ENCODE results near the gene MTHFS. TPM values are rescaled to one million over a fixed set of nuclear protein-coding genes. Genes with fewer than 3 reads are reported as not detected.

The MTHFS gene
- polyA plus RNA-seq, 4 donors, result 72.6 to 221 (median 137) TPM

GRCh38 chr15:79898369-79898768 lies 1.6 kb upstream of the MTHFS start:
- WGBS, 3 donors, result 92 to 97% (median 92%) methylated on average over 4 of the region's 4 CpGs
- no peaks in the 10 kb centered on the region for H3K9me3 ChIP-seq (ENCODE audit: control insufficient read depth in 2 of 2, insufficient read depth in 1 of 2, low read depth in 1 of 2, low read length in 1 of 2)
- H3K4me3 ChIP-seq (ENCODE audit: low read depth in 1 of 3, low read length in 3 of 3), result no peak overlapping the region
- no peaks in the 10 kb centered on the region for H3K36me3 ChIP-seq (ENCODE audit: control insufficient read depth in 3 of 3, insufficient read depth in 2 of 3, low read depth in 1 of 3, low read length in 3 of 3)
- FAIRE-seq (no peak), DNase-seq (no peak)
- H3K27ac ChIP-seq (ENCODE audit: low read depth in 1 of 3, low read length in 2 of 3), result peak overlapping the region in 1 of 3 donors; percentile 71
- H3K4me1 ChIP-seq (ENCODE audit: control insufficient read depth in 3 of 3, insufficient read depth in 2 of 3, low read depth in 1 of 3, low read length in 2 of 3), result peaks cover 0 to 6% (median 0%) of the 10 kb centered on the region in 3 donors
- H3K27me3 ChIP-seq (ENCODE audit: control insufficient read depth in 3 of 3, insufficient read depth in 3 of 3, low read length in 3 of 3), result no peaks in the 10 kb centered on the region

DNA sequence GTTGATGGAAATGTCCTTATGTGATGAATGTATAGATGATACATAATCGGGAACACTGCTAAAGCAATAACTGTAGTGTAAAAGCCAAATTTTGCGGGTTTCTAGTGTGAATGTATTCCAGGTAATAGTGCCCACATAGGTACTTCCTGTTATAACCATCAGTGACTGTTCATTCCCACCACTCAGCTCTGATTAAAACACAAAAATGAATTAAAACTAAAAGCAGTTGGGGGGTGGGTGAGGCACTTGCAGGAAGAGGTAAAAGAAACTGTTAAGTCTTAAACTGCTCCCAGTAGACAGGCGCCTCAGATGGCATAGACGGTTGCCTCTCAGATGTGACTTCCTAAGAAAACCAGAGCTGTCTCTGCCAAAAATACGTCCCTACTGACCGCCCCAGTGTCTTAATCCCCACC lies 893 bp upstream of the MTHFS start:
- WGBS, 3 donors, result 68 to 74% (median 70%) methylated on average over 6 of the region's 6 CpGs
- peak overlapping the region in 1 of 3 donors; percentile 75 for H3K4me3 ChIP-seq (ENCODE audit: low read depth in 1 of 3, low read length in 3 of 3)
- no peak for FAIRE-seq

GRCh38 chr15:79897380-79897678 lies 515 bp upstream of the MTHFS start:
- no peaks in the 10 kb centered on the region for H3K27me3 ChIP-seq (ENCODE audit: control insufficient read depth in 3 of 3, insufficient read depth in 3 of 3, low read length in 3 of 3)
- peaks cover 0 to 6% (median 0%) of the 10 kb centered on the region in 3 donors for H3K4me1 ChIP-seq (ENCODE audit: control insufficient read depth in 3 of 3, insufficient read depth in 2 of 3, low read depth in 1 of 3, low read length in 2 of 3)
- H3K27ac ChIP-seq (ENCODE audit: low read depth in 1 of 3, low read length in 2 of 3), result peak overlapping the region; percentile 85 to 99 (median 92)
- FAIRE-seq, result no peak
- peak overlapping the region; percentile 58 to 87 (median 75) for H3K4me3 ChIP-seq (ENCODE audit: low read depth in 1 of 3, low read length in 3 of 3)
- no peak for DNase-seq
- 1 to 12% (median 2%) methylated on average over 8 of the region's 8 CpGs for WGBS, 3 donors
- no peaks in the 10 kb centered on the region for H3K9me3 ChIP-seq (ENCODE audit: control insufficient read depth in 2 of 2, insufficient read depth in 1 of 2, low read depth in 1 of 2, low read length in 1 of 2)
- peaks cover 0 to 9% (median 0%) of the 10 kb centered on the region in 3 donors for H3K36me3 ChIP-seq (ENCODE audit: control insufficient read depth in 3 of 3, insufficient read depth in 2 of 3, low read depth in 1 of 3, low read length in 3 of 3)

More for the DNA sequence above, 893 bp upstream of the MTHFS start:
- DNase-seq, result peak in 1 of 2 donors; percentile 27
- Histone ChIP-seq H3K36me3 (ENCODE audit: control insufficient read depth in 3 of 3, insufficient read depth in 2 of 3, low read depth in 1 of 3, low read length in 3 of 3) (peaks cover 0 to 6% (median 0%) of the 10 kb centered on the region in 3 donors), H3K27ac (ENCODE audit: low read depth in 1 of 3, low read length in 2 of 3) (peak overlapping the region; percentile 85 to 99 (median 92)), H3K9me3 (ENCODE audit: control insufficient read depth in 2 of 2, insufficient read depth in 1 of 2, low read depth in 1 of 2, low read length in 1 of 2) (no peaks in the 10 kb centered on the region), H3K27me3 (ENCODE audit: control insufficient read depth in 3 of 3, insufficient read depth in 3 of 3, low read length in 3 of 3) (no peaks in the 10 kb centered on the region), H3K4me1 (ENCODE audit: control insufficient read depth in 3 of 3, insufficient read depth in 2 of 3, low read depth in 1 of 3, low read length in 2 of 3) (peaks cover 0 to 6% (median 0%) of the 10 kb centered on the region in 3 donors)

DNA sequence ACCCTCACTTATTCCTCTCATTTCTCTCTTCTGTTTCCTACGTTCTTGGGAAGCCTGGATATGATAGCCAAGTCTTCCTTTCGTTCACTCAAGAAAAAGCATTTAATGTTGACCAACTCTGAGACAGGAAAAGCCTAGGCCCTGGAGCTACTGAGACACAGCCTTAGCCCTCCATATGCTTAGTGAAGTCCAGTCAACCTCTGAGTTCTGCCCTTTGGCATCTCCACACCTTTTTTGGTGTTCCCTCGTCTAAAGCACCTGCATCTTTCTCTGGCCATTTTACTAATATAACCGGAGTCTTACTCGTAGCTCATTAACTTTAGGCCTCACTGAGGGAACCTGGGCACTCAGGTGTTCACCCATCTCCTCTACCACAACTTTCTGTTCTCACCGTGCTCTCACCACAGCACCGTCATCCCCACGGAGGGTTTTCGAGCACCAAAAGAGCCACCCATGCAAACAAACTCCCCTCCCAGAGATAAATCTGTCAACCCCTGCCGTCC lies 632 bp downstream of the MTHFS start:
- Histone ChIP-seq H3K27me3 (ENCODE audit: control insufficient read depth in 3 of 3, insufficient read depth in 3 of 3, low read length in 3 of 3) (no peaks in the 10 kb centered on the region), H3K36me3 (ENCODE audit: control insufficient read depth in 3 of 3, insufficient read depth in 2 of 3, low read depth in 1 of 3, low read length in 3 of 3) (peaks cover 0 to 11% (median 0%) of the 10 kb centered on the region in 3 donors), H3K4me3 (ENCODE audit: low read depth in 1 of 3, low read length in 3 of 3) (peak overlapping the region; percentile 33 to 87 (median 75)), H3K9me3 (ENCODE audit: control insufficient read depth in 2 of 2, insufficient read depth in 1 of 2, low read depth in 1 of 2, low read length in 1 of 2) (no peaks in the 10 kb centered on the region), H3K4me1 (ENCODE audit: control insufficient read depth in 3 of 3, insufficient read depth in 2 of 3, low read depth in 1 of 3, low read length in 2 of 3) (peaks cover 0 to 6% (median 0%) of the 10 kb centered on the region in 3 donors), H3K27ac (ENCODE audit: low read depth in 1 of 3, low read length in 2 of 3) (peak overlapping the region; percentile 92 to 99 (median 93))
- no peak for DNase-seq
- WGBS, 3 donors, result 5 to 10% (median 6%) methylated on average over 10 of the region's 10 CpGs
- FAIRE-seq, result no peak

GRCh38 chr15:79887054-79887930 lies 9.5 kb downstream of the MTHFS start:
- H3K36me3 ChIP-seq (ENCODE audit: control insufficient read depth in 3 of 3, insufficient read depth in 2 of 3, low read depth in 1 of 3, low read length in 3 of 3), result peaks cover 0 to 25% (median 14%) of the 10 kb centered on the region in 3 donors
- peak overlapping the region in 1 of 3 donors; percentile 53 for H3K27ac ChIP-seq (ENCODE audit: low read depth in 1 of 3, low read length in 2 of 3)

DNA sequence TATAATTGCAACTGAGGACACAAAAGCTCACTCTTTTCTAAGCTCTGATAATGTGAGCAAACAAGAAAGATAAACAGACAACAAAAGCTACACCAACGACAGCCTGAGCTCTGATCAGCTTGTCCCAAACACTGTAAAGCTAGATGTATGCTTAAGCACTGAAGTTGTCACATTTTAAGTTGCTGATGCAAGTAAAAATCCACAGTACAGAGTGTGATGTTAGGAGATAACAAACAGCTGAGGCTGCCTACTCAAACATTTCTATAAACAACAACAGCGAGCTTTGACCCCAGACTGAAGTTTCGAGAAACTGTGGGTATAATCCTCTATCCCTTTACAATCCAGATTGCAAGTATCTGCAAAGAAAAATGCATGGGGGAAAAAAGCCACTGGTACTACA lies 10.7 kb downstream of the MTHFS start:
- FAIRE-seq, result no peak

More at GRCh38 chr15:79887054-79887930, 9.5 kb downstream of the MTHFS start:
- 88 to 92% (median 90%) methylated on average over 10 of the region's 10 CpGs for WGBS, 3 donors
- Histone ChIP-seq H3K27me3 (ENCODE audit: control insufficient read depth in 3 of 3, insufficient read depth in 3 of 3, low read length in 3 of 3) (no peaks in the 10 kb centered on the region), H3K4me3 (ENCODE audit: low read depth in 1 of 3, low read length in 3 of 3) (no peak overlapping the region), H3K4me1 (ENCODE audit: control insufficient read depth in 3 of 3, insufficient read depth in 2 of 3, low read depth in 1 of 3, low read length in 2 of 3) (peaks cover 0 to 25% (median 2%) of the 10 kb centered on the region in 3 donors), H3K9me3 (ENCODE audit: control insufficient read depth in 2 of 2, insufficient read depth in 1 of 2, low read depth in 1 of 2, low read length in 1 of 2) (no peaks in the 10 kb centered on the region)
- no peak for FAIRE-seq
- DNase-seq, result no peak

DNA sequence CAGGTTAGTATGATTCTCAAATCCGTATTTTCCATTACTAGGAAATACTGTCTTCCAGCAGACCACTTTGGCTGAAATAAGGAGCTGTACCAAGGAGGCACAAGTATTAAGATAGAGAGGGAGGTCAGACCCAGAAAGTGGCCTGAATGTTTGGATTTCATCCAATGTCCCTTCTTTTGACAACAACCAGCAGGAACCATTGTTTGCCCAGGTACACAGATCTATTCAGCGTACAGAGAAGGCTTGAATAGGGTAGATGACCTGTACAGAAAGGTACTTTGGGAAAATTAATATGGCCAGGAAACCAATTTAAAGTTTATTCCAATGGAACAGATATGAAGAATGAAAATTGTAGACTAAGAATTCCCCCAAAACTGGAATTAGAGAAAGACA lies 12.6 kb downstream of the MTHFS start:
- FAIRE-seq (no peak), DNase-seq (no peak)
- WGBS, 3 donors, result 88 to 94% (median 92%) methylated on average over 2 of the region's 2 CpGs
- Histone ChIP-seq H3K9me3 (ENCODE audit: control insufficient read depth in 2 of 2, insufficient read depth in 1 of 2, low read depth in 1 of 2, low read length in 1 of 2) (peaks cover 0 to 2% of the 10 kb centered on the region in 2 donors), H3K4me3 (ENCODE audit: low read depth in 1 of 3, low read length in 3 of 3) (no peak overlapping the region), H3K27ac (ENCODE audit: low read depth in 1 of 3, low read length in 2 of 3) (peak overlapping the region in 1 of 3 donors; percentile 69), H3K36me3 (ENCODE audit: control insufficient read depth in 3 of 3, insufficient read depth in 2 of 3, low read depth in 1 of 3, low read length in 3 of 3) (peaks cover 0 to 29% (median 17%) of the 10 kb centered on the region in 3 donors), H3K27me3 (ENCODE audit: control insufficient read depth in 3 of 3, insufficient read depth in 3 of 3, low read length in 3 of 3) (no peaks in the 10 kb centered on the region), H3K4me1 (ENCODE audit: control insufficient read depth in 3 of 3, insufficient read depth in 2 of 3, low read depth in 1 of 3, low read length in 2 of 3) (peaks cover 0 to 25% (median 2%) of the 10 kb centered on the region in 3 donors)

More for the DNA sequence above, 10.7 kb downstream of the MTHFS start:
- H3K9me3 ChIP-seq (ENCODE audit: control insufficient read depth in 2 of 2, insufficient read depth in 1 of 2, low read depth in 1 of 2, low read length in 1 of 2), result no peaks in the 10 kb centered on the region
- H3K4me1 ChIP-seq (ENCODE audit: control insufficient read depth in 3 of 3, insufficient read depth in 2 of 3, low read depth in 1 of 3, low read length in 2 of 3), result peaks cover 0 to 25% (median 2%) of the 10 kb centered on the region in 3 donors
- 45 to 61% (median 56%) methylated on average over 3 of the region's 3 CpGs for WGBS, 3 donors
- no peaks in the 10 kb centered on the region for H3K27me3 ChIP-seq (ENCODE audit: control insufficient read depth in 3 of 3, insufficient read depth in 3 of 3, low read length in 3 of 3)
- peaks cover 0 to 26% (median 14%) of the 10 kb centered on the region in 3 donors for H3K36me3 ChIP-seq (ENCODE audit: control insufficient read depth in 3 of 3, insufficient read depth in 2 of 3, low read depth in 1 of 3, low read length in 3 of 3)
- DNase-seq, result peak; percentile 63 to 66
- H3K4me3 ChIP-seq (ENCODE audit: low read depth in 1 of 3, low read length in 3 of 3), result no peak overlapping the region
- H3K27ac ChIP-seq (ENCODE audit: low read depth in 1 of 3, low read length in 2 of 3), result peak overlapping the region in 1 of 3 donors; percentile 79

DNA sequence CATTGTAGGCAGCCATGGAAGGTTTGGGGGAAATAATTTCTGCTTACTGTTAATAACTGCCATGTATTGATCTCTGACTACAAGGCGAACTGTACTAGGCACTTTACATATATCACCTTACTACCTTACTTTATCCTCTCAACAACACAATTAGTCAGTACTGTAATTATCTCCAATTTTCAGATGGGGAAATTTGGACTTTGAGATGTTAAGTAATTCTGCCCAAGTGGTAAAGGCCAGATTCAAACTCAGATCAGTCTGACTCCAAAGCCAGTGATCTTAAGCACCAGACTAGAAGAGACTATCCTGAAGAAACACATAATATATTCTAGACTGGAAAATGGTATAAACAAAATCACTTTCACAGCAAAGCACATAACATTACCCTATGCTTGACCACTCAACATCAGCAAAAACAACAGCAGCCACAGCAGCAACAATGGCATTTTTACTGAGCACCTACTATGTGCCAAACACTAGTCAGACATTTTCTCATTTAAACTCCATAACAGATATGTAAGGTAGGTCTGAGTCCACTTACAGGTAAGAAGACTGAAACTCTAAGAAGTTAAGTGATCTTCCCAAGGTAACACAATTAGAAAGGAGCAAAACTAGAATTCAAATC lies 13.1 kb downstream of the MTHFS start:
- Histone ChIP-seq H3K36me3 (ENCODE audit: control insufficient read depth in 3 of 3, insufficient read depth in 2 of 3, low read depth in 1 of 3, low read length in 3 of 3) (peaks cover 0 to 29% (median 13%) of the 10 kb centered on the region in 3 donors), H3K4me1 (ENCODE audit: control insufficient read depth in 3 of 3, insufficient read depth in 2 of 3, low read depth in 1 of 3, low read length in 2 of 3) (peaks cover 0 to 25% (median 2%) of the 10 kb centered on the region in 3 donors), H3K9me3 (ENCODE audit: control insufficient read depth in 2 of 2, insufficient read depth in 1 of 2, low read depth in 1 of 2, low read length in 1 of 2) (peaks cover 0 to 5% of the 10 kb centered on the region in 2 donors), H3K27me3 (ENCODE audit: control insufficient read depth in 3 of 3, insufficient read depth in 3 of 3, low read length in 3 of 3) (no peaks in the 10 kb centered on the region), H3K4me3 (ENCODE audit: low read depth in 1 of 3, low read length in 3 of 3) (no peak overlapping the region), H3K27ac (ENCODE audit: low read depth in 1 of 3, low read length in 2 of 3) (peak overlapping the region in 1 of 3 donors; percentile 69)
- no peak for FAIRE-seq
- DNase-seq, result peak; percentile 62 to 79
- WGBS, 3 donors, result 43 to 91% (median 67%) methylated on average over 1 of the region's 1 CpG

Measured in small intestine (tissue), 7 donors.